ENCODE data around the gene ARHGAP10.

Gene ARHGAP10

GRCh38 chr4:148056879-148057278 lies 325.0 kb downstream of the ARHGAP10 start:
- Histone ChIP-seq H3K27me3 (ENCODE audit: control insufficient read depth, insufficient read depth, low read length, poor library complexity, severe bottlenecking) (no peaks in the 10 kb centered on the region), H3K27ac (ENCODE audit: insufficient read depth, low read depth, low read length, poor library complexity, severe bottlenecking) (no peak overlapping the region), H3K36me3 (ENCODE audit: control insufficient read depth, insufficient read depth, low read length) (no peaks in the 10 kb centered on the region), H3K9me3 (ENCODE audit: control insufficient read depth, low read length) (no peaks in the 10 kb centered on the region), H3K4me3 (ENCODE audit: insufficient read depth, low read depth, low read length) (no peak overlapping the region), H3K4me1 (ENCODE audit: control insufficient read depth, insufficient read depth, low read length) (no peaks in the 10 kb centered on the region)
- WGBS, 2 experiments, result 79 to 84% methylated on average over 6 of the region's 6 CpGs

GRCh38 chr4:148057516-148057915 lies 325.6 kb downstream of the ARHGAP10 start:
- Histone ChIP-seq H3K9me3 (ENCODE audit: control insufficient read depth, low read length) (no peaks in the 10 kb centered on the region), H3K36me3 (ENCODE audit: control insufficient read depth, insufficient read depth, low read length) (no peaks in the 10 kb centered on the region), H3K4me3 (ENCODE audit: insufficient read depth, low read depth, low read length) (no peak overlapping the region), H3K4me1 (ENCODE audit: control insufficient read depth, insufficient read depth, low read length) (no peaks in the 10 kb centered on the region), H3K27ac (ENCODE audit: insufficient read depth, low read depth, low read length, poor library complexity, severe bottlenecking) (no peak overlapping the region), H3K27me3 (ENCODE audit: control insufficient read depth, insufficient read depth, low read length, poor library complexity, severe bottlenecking) (no peaks in the 10 kb centered on the region)
- WGBS, 2 experiments, result 93 to 94% methylated on average over 5 of the region's 5 CpGs

GRCh38 chr4:148057984-148058859 lies 326.3 kb downstream of the ARHGAP10 start:
- no peaks in the 10 kb centered on the region for H3K27me3 ChIP-seq (ENCODE audit: control insufficient read depth, insufficient read depth, low read length, poor library complexity, severe bottlenecking)
- H3K4me3 ChIP-seq (ENCODE audit: insufficient read depth, low read depth, low read length), result no peak overlapping the region
- H3K4me1 ChIP-seq (ENCODE audit: control insufficient read depth, insufficient read depth, low read length), result no peaks in the 10 kb centered on the region
- H3K36me3 ChIP-seq (ENCODE audit: control insufficient read depth, insufficient read depth, low read length), result no peaks in the 10 kb centered on the region
- WGBS, 2 experiments, result 91 to 96% methylated on average over 14 of the region's 14 CpGs
- H3K27ac ChIP-seq (ENCODE audit: insufficient read depth, low read depth, low read length, poor library complexity, severe bottlenecking), result no peak overlapping the region
- H3K9me3 ChIP-seq (ENCODE audit: control insufficient read depth, low read length), result no peaks in the 10 kb centered on the region

GRCh38 chr4:148059617-148060180 lies 327.8 kb downstream of the ARHGAP10 start:
- no peaks in the 10 kb centered on the region for H3K4me1 ChIP-seq (ENCODE audit: control insufficient read depth, insufficient read depth, low read length)
- no peaks in the 10 kb centered on the region for H3K36me3 ChIP-seq (ENCODE audit: control insufficient read depth, insufficient read depth, low read length)
- no peak overlapping the region for H3K27ac ChIP-seq (ENCODE audit: insufficient read depth, low read depth, low read length, poor library complexity, severe bottlenecking)
- no peaks in the 10 kb centered on the region for H3K9me3 ChIP-seq (ENCODE audit: control insufficient read depth, low read length)
- WGBS, 2 experiments, result 93 to 94% methylated on average over 9 to 10 of the region's 10 CpGs
- no peak overlapping the region for H3K4me3 ChIP-seq (ENCODE audit: insufficient read depth, low read depth, low read length)
- H3K27me3 ChIP-seq (ENCODE audit: control insufficient read depth, insufficient read depth, low read length, poor library complexity, severe bottlenecking), result no peaks in the 10 kb centered on the region

- Histone ChIP-seq H3K4me1 (ENCODE audit: control insufficient read depth, insufficient read depth, low read length) (no peaks in the 10 kb centered on the region), H3K36me3 (ENCODE audit: control insufficient read depth, insufficient read depth, low read length) (no peaks in the 10 kb centered on the region), H3K27me3 (ENCODE audit: control insufficient read depth, insufficient read depth, low read length, poor library complexity, severe bottlenecking) (no peaks in the 10 kb centered on the region), H3K27ac (ENCODE audit: insufficient read depth, low read depth, low read length, poor library complexity, severe bottlenecking) (no peak overlapping the region), H3K9me3 (ENCODE audit: control insufficient read depth, low read length) (no peaks in the 10 kb centered on the region), H3K4me3 (ENCODE audit: insufficient read depth, low read depth, low read length) (no peak overlapping the region)
- WGBS, 2 experiments, result 81 to 89% methylated on average over 9 to 11 of the region's 13 CpGs
Observed at GRCh38 chr4:148060264-148061140, 328.6 kb downstream of the ARHGAP10 start.

- WGBS, 2 experiments, result 73 to 93% methylated on average over 3 to 4 of the region's 4 CpGs
- Histone ChIP-seq H3K27me3 (ENCODE audit: control insufficient read depth, insufficient read depth, low read length, poor library complexity, severe bottlenecking) (no peaks in the 10 kb centered on the region), H3K9me3 (ENCODE audit: control insufficient read depth, low read length) (no peaks in the 10 kb centered on the region), H3K36me3 (ENCODE audit: control insufficient read depth, insufficient read depth, low read length) (no peaks in the 10 kb centered on the region), H3K4me1 (ENCODE audit: control insufficient read depth, insufficient read depth, low read length) (no peaks in the 10 kb centered on the region), H3K4me3 (ENCODE audit: insufficient read depth, low read depth, low read length) (no peak overlapping the region), H3K27ac (ENCODE audit: insufficient read depth, low read depth, low read length, poor library complexity, severe bottlenecking) (no peak overlapping the region)
Observed at GRCh38 chr4:148061141-148061481, 329.2 kb downstream of the ARHGAP10 start.

- no peaks in the 10 kb centered on the region for H3K27me3 ChIP-seq (ENCODE audit: control insufficient read depth, insufficient read depth, low read length, poor library complexity, severe bottlenecking)
Observed at GRCh38 chr4:148061795-148062194, 329.9 kb downstream of the ARHGAP10 start.

GRCh38 chr4:148062301-148062950 lies 330.5 kb downstream of the ARHGAP10 start:
- no peaks in the 10 kb centered on the region for H3K27me3 ChIP-seq (ENCODE audit: control insufficient read depth, insufficient read depth, low read length, poor library complexity, severe bottlenecking)
- H3K4me3 ChIP-seq (ENCODE audit: insufficient read depth, low read depth, low read length), result no peak overlapping the region
- no peaks in the 10 kb centered on the region for H3K9me3 ChIP-seq (ENCODE audit: control insufficient read depth, low read length)
- WGBS, 2 experiments, result 90 to 95% methylated on average over 10 of the region's 10 CpGs
- no peaks in the 10 kb centered on the region for H3K36me3 ChIP-seq (ENCODE audit: control insufficient read depth, insufficient read depth, low read length)
- no peak overlapping the region for H3K27ac ChIP-seq (ENCODE audit: insufficient read depth, low read depth, low read length, poor library complexity, severe bottlenecking)
- no peaks in the 10 kb centered on the region for H3K4me1 ChIP-seq (ENCODE audit: control insufficient read depth, insufficient read depth, low read length)

More at GRCh38 chr4:148061795-148062194, 329.9 kb downstream of the ARHGAP10 start:
- H3K9me3 ChIP-seq (ENCODE audit: control insufficient read depth, low read length), result no peaks in the 10 kb centered on the region
- no peak overlapping the region for H3K4me3 ChIP-seq (ENCODE audit: insufficient read depth, low read depth, low read length)
- H3K4me1 ChIP-seq (ENCODE audit: control insufficient read depth, insufficient read depth, low read length), result no peaks in the 10 kb centered on the region
- WGBS, 2 experiments, result 75% methylated on average over 8 of the region's 8 CpGs
- H3K36me3 ChIP-seq (ENCODE audit: control insufficient read depth, insufficient read depth, low read length), result no peaks in the 10 kb centered on the region
- no peak overlapping the region for H3K27ac ChIP-seq (ENCODE audit: insufficient read depth, low read depth, low read length, poor library complexity, severe bottlenecking)

GRCh38 chr4:148064451-148064850 lies 332.6 kb downstream of the ARHGAP10 start:
- Histone ChIP-seq H3K4me1 (ENCODE audit: control insufficient read depth, insufficient read depth, low read length) (no peaks in the 10 kb centered on the region), H3K4me3 (ENCODE audit: insufficient read depth, low read depth, low read length) (no peak overlapping the region), H3K27ac (ENCODE audit: insufficient read depth, low read depth, low read length, poor library complexity, severe bottlenecking) (no peak overlapping the region), H3K27me3 (ENCODE audit: control insufficient read depth, insufficient read depth, low read length, poor library complexity, severe bottlenecking) (no peaks in the 10 kb centered on the region), H3K36me3 (ENCODE audit: control insufficient read depth, insufficient read depth, low read length) (no peaks in the 10 kb centered on the region), H3K9me3 (ENCODE audit: control insufficient read depth, low read length) (no peaks in the 10 kb centered on the region)
- WGBS, 2 experiments, result 95% methylated on average over 9 of the region's 9 CpGs

Measured in ectodermal cell (in vitro differentiated cells).